ENCODE measurements around the gene CENPW. TPM values are rescaled to one million over a fixed set of nuclear protein-coding genes. Genes with fewer than 3 reads are reported as not detected.

Gene CENPW
- total RNA-seq, 4 donors from 2014 or later = 2.2 TPM; not detected in 3

DNA sequence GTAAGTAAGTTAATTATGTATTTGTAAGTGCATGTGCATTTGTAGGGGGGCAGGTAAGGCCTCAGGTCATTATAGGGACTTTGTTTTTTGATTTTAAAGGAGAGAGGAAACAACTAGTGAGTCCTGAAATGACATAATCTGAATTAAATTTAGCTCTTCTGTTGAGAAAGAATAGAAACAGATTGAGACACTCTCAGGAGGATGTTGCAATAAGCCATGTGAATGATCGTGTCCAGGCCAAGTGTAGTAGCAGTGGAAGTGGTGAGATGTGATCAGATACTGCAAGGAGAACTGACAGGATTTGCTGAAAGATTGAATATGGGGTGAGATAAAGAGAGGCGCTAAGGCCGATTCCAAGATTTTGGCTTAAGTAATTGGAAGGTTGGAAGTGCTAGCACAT is 2.6 kb upstream of the CENPW start:
- Histone ChIP-seq H3K36me3 (no peaks in the 10 kb centered on the region), H3K4me1 (peaks cover 9 to 21% (median 11%) of the 10 kb centered on the region in 4 donors), H3K27ac (no peak overlapping the region), H3K27me3 (no peaks in the 10 kb centered on the region), H3K4me3 (no peak overlapping the region), H3K9me3 (no peaks in the 10 kb centered on the region)
- TF ChIP-seq EP300 (IDR thresholded peaks at IDR 0.05; ENCODE audit: low read depth) (no peak), POLR2A (IDR thresholded peaks at IDR 0.05) (no peak), POLR2AphosphoS5 (IDR thresholded peaks at IDR 0.05) (peak in 1 of 3 donors; percentile 55)
- TF ChIP-seq, protein P1, sequence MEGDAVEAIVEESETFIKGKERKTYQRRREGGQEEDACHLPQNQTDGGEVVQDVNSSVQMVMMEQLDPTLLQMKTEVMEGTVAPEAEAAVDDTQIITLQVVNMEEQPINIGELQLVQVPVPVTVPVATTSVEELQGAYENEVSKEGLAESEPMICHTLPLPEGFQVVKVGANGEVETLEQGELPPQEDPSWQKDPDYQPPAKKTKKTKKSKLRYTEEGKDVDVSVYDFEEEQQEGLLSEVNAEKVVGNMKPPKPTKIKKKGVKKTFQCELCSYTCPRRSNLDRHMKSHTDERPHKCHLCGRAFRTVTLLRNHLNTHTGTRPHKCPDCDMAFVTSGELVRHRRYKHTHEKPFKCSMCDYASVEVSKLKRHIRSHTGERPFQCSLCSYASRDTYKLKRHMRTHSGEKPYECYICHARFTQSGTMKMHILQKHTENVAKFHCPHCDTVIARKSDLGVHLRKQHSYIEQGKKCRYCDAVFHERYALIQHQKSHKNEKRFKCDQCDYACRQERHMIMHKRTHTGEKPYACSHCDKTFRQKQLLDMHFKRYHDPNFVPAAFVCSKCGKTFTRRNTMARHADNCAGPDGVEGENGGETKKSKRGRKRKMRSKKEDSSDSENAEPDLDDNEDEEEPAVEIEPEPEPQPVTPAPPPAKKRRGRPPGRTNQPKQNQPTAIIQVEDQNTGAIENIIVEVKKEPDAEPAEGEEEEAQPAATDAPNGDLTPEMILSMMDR (IDR thresholded peaks at IDR 0.05) = no peak
- no peak for DNase-seq
- in situ Hi-C loops (cut with MboI; ENCODE audit: low pct_ligation_motif_present in 1 of 4, low pct_unique_long_range_greater_than_20kb in 1 of 4, low sequenced_read_pairs in 3 of 4) (loop anchor here in 1 of 4 donors (25.0 kb wide), 1 partner anchor 300 kb away; no protein-coding TSS in a partner anchor), intact Hi-C loops (cut with DNase I; ENCODE audit: low total_unique reads) (no loop called here)
- 76 to 82% methylated on average over 3 of the region's 3 CpGs for WGBS, 2 donors (ENCODE audit: low coverage in 1 of 2)

DNA sequence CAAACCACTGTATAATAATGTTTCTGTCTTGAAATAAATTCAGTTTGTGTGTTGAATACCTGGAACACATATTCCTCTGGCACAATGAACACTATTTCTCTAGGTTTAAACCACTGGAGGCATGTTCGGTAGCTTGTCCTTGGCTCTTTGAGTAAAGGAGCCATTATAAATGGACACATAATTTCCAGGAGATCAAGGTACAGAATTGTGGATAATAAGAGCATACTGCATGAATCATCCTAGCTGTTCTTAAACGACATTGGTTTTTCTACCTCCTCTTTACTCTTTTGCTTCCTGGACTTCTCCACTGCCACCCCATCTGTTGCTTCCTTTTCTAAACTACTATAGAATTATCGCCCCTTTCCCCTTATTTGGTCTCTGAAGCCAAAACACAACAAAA is 1.2 kb downstream of the CENPW start:
- Histone ChIP-seq H3K27me3 (no peaks in the 10 kb centered on the region), H3K4me3 (peak overlapping the region in 3 of 4 donors; percentile 54 to 77 (median 58)), H3K27ac (peak overlapping the region in 1 of 4 donors; percentile 74), H3K9me3 (no peaks in the 10 kb centered on the region), H3K4me1 (peaks cover 9 to 25% (median 11%) of the 10 kb centered on the region in 4 donors), H3K36me3 (no peaks in the 10 kb centered on the region)
- no peak for TF ChIP-seq POLR2AphosphoS5 (IDR thresholded peaks at IDR 0.05)
- no peak for TF ChIP-seq POLR2A (IDR thresholded peaks at IDR 0.05)
- TF ChIP-seq, protein P1 (IDR thresholded peaks at IDR 0.05) = no peak
- TF ChIP-seq EP300 (IDR thresholded peaks at IDR 0.05; ENCODE audit: low read depth) = no peak
- WGBS, 2 donors (ENCODE audit: low coverage in 1 of 2) = 38 to 49% methylated on average over 2 to 3 of the region's 3 CpGs
- in situ Hi-C loops (cut with MboI; ENCODE audit: low pct_ligation_motif_present in 1 of 4, low pct_unique_long_range_greater_than_20kb in 1 of 4, low sequenced_read_pairs in 3 of 4) = loop anchor here in 1 of 4 donors (25.0 kb wide), 1 partner anchor 304 kb away; no protein-coding TSS in a partner anchor
- intact Hi-C loops (cut with DNase I; ENCODE audit: low total_unique reads) = no loop called here
- DNase-seq = no peak

DNA sequence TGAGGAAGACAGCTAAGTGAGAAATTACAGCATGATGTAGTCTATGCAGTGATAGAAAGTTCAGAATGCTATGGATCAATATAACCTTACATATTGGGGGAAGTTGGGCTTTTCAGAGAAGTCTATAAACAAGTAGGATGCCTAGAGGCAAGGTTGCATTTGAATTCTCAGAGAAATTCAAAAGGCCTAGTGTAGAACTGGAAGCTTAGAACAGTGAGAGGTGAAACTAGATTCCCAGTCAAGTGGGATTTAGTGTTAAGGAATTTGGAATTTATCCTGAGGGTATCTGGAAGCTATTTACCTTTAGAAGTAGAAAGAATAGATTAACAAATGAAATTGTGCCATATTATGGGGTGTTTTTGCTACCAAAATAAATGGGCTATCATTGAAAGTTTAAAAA is 4.3 kb downstream of the CENPW start:
- Histone ChIP-seq H3K27ac (no peak overlapping the region), H3K36me3 (no peaks in the 10 kb centered on the region), H3K4me3 (no peak overlapping the region), H3K4me1 (peaks cover 9 to 25% (median 11%) of the 10 kb centered on the region in 4 donors), H3K9me3 (no peaks in the 10 kb centered on the region), H3K27me3 (no peaks in the 10 kb centered on the region)
- in situ Hi-C loops (cut with MboI; ENCODE audit: low pct_ligation_motif_present in 1 of 4, low pct_unique_long_range_greater_than_20kb in 1 of 4, low sequenced_read_pairs in 3 of 4) (loop anchor here in 1 of 4 donors (25.0 kb wide), 1 partner anchor 307 kb away; no protein-coding TSS in a partner anchor), intact Hi-C loops (cut with DNase I; ENCODE audit: low total_unique reads) (no loop called here)
- DNase-seq = no peak
- TF ChIP-seq, protein P1 (IDR thresholded peaks at IDR 0.05) = no peak
- no peak for TF ChIP-seq POLR2AphosphoS5 (IDR thresholded peaks at IDR 0.05)
- TF ChIP-seq POLR2A (IDR thresholded peaks at IDR 0.05) = no peak
- no peak for TF ChIP-seq EP300 (IDR thresholded peaks at IDR 0.05; ENCODE audit: low read depth)

DNA sequence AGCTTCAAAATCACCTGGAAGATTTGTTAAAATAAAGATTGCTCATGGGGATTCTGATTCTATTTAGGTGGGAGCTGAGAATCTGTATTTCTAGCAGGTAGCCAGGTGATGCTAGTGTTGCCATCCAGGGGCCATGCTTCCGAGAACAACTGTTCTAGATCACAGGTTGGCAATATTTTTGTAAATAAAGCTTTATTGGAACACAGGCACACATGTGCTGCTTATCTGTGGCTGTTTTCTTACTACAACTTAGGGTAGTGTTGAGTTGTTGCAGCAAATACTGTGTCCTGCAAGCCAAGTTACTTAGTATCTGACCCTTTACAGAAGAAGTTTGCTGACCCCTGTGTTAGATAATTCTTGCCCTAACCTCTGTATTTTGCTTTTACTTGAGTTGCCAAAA is 12.0 kb downstream of the CENPW start:
- 95 to 100% methylated on average over 1 of the region's 1 CpG for WGBS, 2 donors (ENCODE audit: low coverage in 1 of 2)
- Histone ChIP-seq H3K4me3 (no peak overlapping the region), H3K9me3 (peaks cover 0 to 4% of the 10 kb centered on the region in 2 donors), H3K4me1 (no peaks in the 10 kb centered on the region), H3K27ac (no peak overlapping the region), H3K36me3 (no peaks in the 10 kb centered on the region), H3K27me3 (no peaks in the 10 kb centered on the region)
- in situ Hi-C loops (cut with MboI; ENCODE audit: low pct_ligation_motif_present in 1 of 4, low pct_unique_long_range_greater_than_20kb in 1 of 4, low sequenced_read_pairs in 3 of 4) = loop anchor here in 1 of 4 donors (25.0 kb wide), 1 partner anchor 310 kb away; no protein-coding TSS in a partner anchor
- intact Hi-C loops (cut with DNase I; ENCODE audit: low total_unique reads) = no loop called here
- no peak for DNase-seq
- TF ChIP-seq, protein P1 (IDR thresholded peaks at IDR 0.05) = no peak
- TF ChIP-seq POLR2A (IDR thresholded peaks at IDR 0.05) = no peak
- TF ChIP-seq POLR2AphosphoS5 (IDR thresholded peaks at IDR 0.05) = no peak
- no peak for TF ChIP-seq EP300 (IDR thresholded peaks at IDR 0.05; ENCODE audit: low read depth)

Data from transverse colon (tissue), 4 donors.